Stomach (tissue), 9 donors: ENCODE results near the gene PODXL2. TPM values are rescaled to one million over a fixed set of nuclear protein-coding genes. Genes with fewer than 3 reads are reported as not detected.

Experiments
- DNase-seq, 2 donors: peaks; one replicate each; pipeline versions ENCODE4 v3.0.0 to v3.0.0-alpha.2; 2013 to 2019
- H3K27ac ChIP-seq, 5 donors: fragments of 200-600 bp in 4 of 5; sonication (generic) in 4 of 5; one replicate each; pipeline ENCODE4 v1.5.1; 2013 to 2019; ENCODE audit warnings: mild to moderate bottlenecking in 1 of 5, moderate library complexity in 1 of 5
- H3K27me3 ChIP-seq, 3 donors: fragments of 200-600 bp; sonication (generic); one replicate each; pipeline ENCODE4 v1.5.1; 2017 to 2019; ENCODE audit warnings: mixed run types in 1 of 3
- H3K36me3 ChIP-seq, 4 donors: fragments of 200-600 bp; sonication (generic); 1 replicate in 3 of 4; 2 replicates in 1 of 4; pipeline ENCODE4 v1.5.1; 2016 to 2019
- H3K4me1 ChIP-seq, 4 donors: fragments of 200-600 bp; sonication (generic); one replicate each; pipeline ENCODE4 v1.5.1; 2016 to 2019
- H3K4me3 ChIP-seq, 4 donors: fragments of 200-600 bp; sonication (generic) in 3 of 4; one replicate each; pipeline ENCODE4 v1.5.1; 2016 to 2019; ENCODE audit warnings: mild to moderate bottlenecking in 1 of 4
- H3K9me3 ChIP-seq, 4 donors: fragments of 200-600 bp; sonication (generic); one replicate each; pipeline ENCODE4 v1.5.1; 2016 to 2019
- EP300 ChIP-seq: sonication (generic); formaldehyde crosslinking; IDR thresholded peaks from one replicate; pipeline ENCODE4 v1.6.1; 2017; ENCODE audit warnings: antibody characterized with exemption
- POLR2A ChIP-seq, 4 donors: fragments of 450-650 bp; IDR thresholded peaks; one replicate each; pipeline ENCODE4 v1.6.1; 2016; ENCODE audit warnings: antibody characterized with exemption in 4 of 4, control low read depth in 2 of 4, mild to moderate bottlenecking in 1 of 4, moderate library complexity in 1 of 4
- POLR2AphosphoS5 ChIP-seq, 3 donors: sonication (generic); formaldehyde crosslinking; IDR thresholded peaks; one replicate each; pipeline ENCODE4 v1.6.1; 2016; ENCODE audit warnings: antibody characterized with exemption in 3 of 3
- WGBS, 5 donors: extraction: QIAGEN DNeasy Blood & Tissue Kit in 3 of 5; methylation state at CpG; one replicate each; pipeline versions ENCODE4 v1.1.5 to v1.1.7; 2013 to 2018; 5-methylcytosine and 5-hydroxymethylcytosine counted together
- intact Hi-C: fragments of 100-400 bp; cut with DNase I; formaldehyde crosslinking; loops from one replicate; pipeline ENCODE4 v1.15.1; 2023; ENCODE audit warnings: low total_unique reads
- polyA plus RNA-seq, 3 donors: library from polyadenylated mRNA; stranded (reverse); fragments of 200-250 nt; gene quantifications; one replicate each; pipeline ENCODE4 v1.2.3, GENCODE V29; 2013
- total RNA-seq, 5 donors: library from RNA; depleted of rRNA; stranded (reverse); fragments of >200 nt; gene quantifications; one replicate each; pipeline versions ENCODE4 v1.1.0 to v1.2.3, GENCODE V29; 2014 to 2016
- TF ChIP-seq, protein P1 (sequence below), 7 experiments: fragments of 450-650 bp in 4 of 7; fragments of 200-600 bp in 3 of 7; sonication (generic) in 3 of 7; IDR thresholded peaks; one replicate each; pipeline ENCODE4 v1.5.1; 2016 to 2019; ENCODE audit warnings: antibody characterized with exemption in 7 of 7, control low read depth in 2 of 7, mild to moderate bottlenecking in 1 of 7
- donor health status: healthy with polysubstance abuse.
- donor health status: Bipolar disorder and iron deficiency.
- donor health status: healthy.

The PODXL2 gene
- total and polyA plus RNA-seq, 8 donors = 5.3 to 50.9 (median 12.1) TPM

GRCh38 chr3:127655641-127656040 lies 26.7 kb downstream of the PODXL2 start:
- no peaks in the 10 kb centered on the region for H3K27me3 ChIP-seq
- peaks cover 0 to under 1% (median 0%) of the 10 kb centered on the region in 4 donors for H3K36me3 ChIP-seq
- H3K4me3 ChIP-seq = no peak overlapping the region
- TF ChIP-seq, protein P1, sequence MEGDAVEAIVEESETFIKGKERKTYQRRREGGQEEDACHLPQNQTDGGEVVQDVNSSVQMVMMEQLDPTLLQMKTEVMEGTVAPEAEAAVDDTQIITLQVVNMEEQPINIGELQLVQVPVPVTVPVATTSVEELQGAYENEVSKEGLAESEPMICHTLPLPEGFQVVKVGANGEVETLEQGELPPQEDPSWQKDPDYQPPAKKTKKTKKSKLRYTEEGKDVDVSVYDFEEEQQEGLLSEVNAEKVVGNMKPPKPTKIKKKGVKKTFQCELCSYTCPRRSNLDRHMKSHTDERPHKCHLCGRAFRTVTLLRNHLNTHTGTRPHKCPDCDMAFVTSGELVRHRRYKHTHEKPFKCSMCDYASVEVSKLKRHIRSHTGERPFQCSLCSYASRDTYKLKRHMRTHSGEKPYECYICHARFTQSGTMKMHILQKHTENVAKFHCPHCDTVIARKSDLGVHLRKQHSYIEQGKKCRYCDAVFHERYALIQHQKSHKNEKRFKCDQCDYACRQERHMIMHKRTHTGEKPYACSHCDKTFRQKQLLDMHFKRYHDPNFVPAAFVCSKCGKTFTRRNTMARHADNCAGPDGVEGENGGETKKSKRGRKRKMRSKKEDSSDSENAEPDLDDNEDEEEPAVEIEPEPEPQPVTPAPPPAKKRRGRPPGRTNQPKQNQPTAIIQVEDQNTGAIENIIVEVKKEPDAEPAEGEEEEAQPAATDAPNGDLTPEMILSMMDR (IDR thresholded peaks at IDR 0.05) = no peak
- TF ChIP-seq POLR2A (IDR thresholded peaks at IDR 0.05) (no peak), POLR2AphosphoS5 (IDR thresholded peaks at IDR 0.05) (no peak), EP300 (no peak)
- intact Hi-C loops = loop anchor here (10.0 kb wide), 1 partner anchor 309 kb away; no protein-coding TSS in a partner anchor
- peaks cover 0 to 6% (median 2%) of the 10 kb centered on the region in 4 donors for H3K4me1 ChIP-seq
- H3K9me3 ChIP-seq = no peaks in the 10 kb centered on the region
- WGBS, 5 donors = 66 to 90% (median 79%) methylated on average over 3 of the region's 3 CpGs
- no peak for DNase-seq
- peak overlapping the region in 2 of 5 donors; percentile 4 to 42 for H3K27ac ChIP-seq

- H3K4me3 ChIP-seq = no peak overlapping the region
- peaks cover 0 to 6% (median 2%) of the 10 kb centered on the region in 4 donors for H3K4me1 ChIP-seq
- intact Hi-C loops = loop anchor here (10.0 kb wide), 1 partner anchor 308 kb away; no protein-coding TSS in a partner anchor
- TF ChIP-seq, protein P1 (IDR thresholded peaks at IDR 0.05) = no peak
- no peak for TF ChIP-seq EP300
- no peak for TF ChIP-seq POLR2AphosphoS5 (IDR thresholded peaks at IDR 0.05)
- TF ChIP-seq POLR2A (IDR thresholded peaks at IDR 0.05) = no peak
- no peak for DNase-seq
- 92 to 97% (median 95%) methylated on average over 8 of the region's 8 CpGs for WGBS, 5 donors
- no peak overlapping the region for H3K27ac ChIP-seq
- H3K9me3 ChIP-seq = no peaks in the 10 kb centered on the region
- H3K36me3 ChIP-seq = peaks cover 0 to 5% (median 0%) of the 10 kb centered on the region in 4 donors
- no peaks in the 10 kb centered on the region for H3K27me3 ChIP-seq
Measured at GRCh38 chr3:127656906-127657305, 27.9 kb downstream of the PODXL2 start.

GRCh38 chr3:127658234-127658633 lies 29.2 kb downstream of the PODXL2 start:
- Histone ChIP-seq H3K27me3 (no peaks in the 10 kb centered on the region), H3K4me1 (no peaks in the 10 kb centered on the region), H3K4me3 (no peak overlapping the region), H3K9me3 (no peaks in the 10 kb centered on the region), H3K27ac (no peak overlapping the region), H3K36me3 (peaks cover 0 to 5% (median 0%) of the 10 kb centered on the region in 4 donors)
- 54 to 83% (median 76%) methylated on average over 1 of the region's 1 CpG for WGBS, 5 donors
- TF ChIP-seq POLR2A (IDR thresholded peaks at IDR 0.05) (no peak), POLR2AphosphoS5 (IDR thresholded peaks at IDR 0.05) (no peak), EP300 (no peak)
- TF ChIP-seq, protein P1 (IDR thresholded peaks at IDR 0.05) = no peak
- intact Hi-C loops = loop anchor here (10.0 kb wide), 1 partner anchor 307 kb away; no protein-coding TSS in a partner anchor
- no peak for DNase-seq

DNA sequence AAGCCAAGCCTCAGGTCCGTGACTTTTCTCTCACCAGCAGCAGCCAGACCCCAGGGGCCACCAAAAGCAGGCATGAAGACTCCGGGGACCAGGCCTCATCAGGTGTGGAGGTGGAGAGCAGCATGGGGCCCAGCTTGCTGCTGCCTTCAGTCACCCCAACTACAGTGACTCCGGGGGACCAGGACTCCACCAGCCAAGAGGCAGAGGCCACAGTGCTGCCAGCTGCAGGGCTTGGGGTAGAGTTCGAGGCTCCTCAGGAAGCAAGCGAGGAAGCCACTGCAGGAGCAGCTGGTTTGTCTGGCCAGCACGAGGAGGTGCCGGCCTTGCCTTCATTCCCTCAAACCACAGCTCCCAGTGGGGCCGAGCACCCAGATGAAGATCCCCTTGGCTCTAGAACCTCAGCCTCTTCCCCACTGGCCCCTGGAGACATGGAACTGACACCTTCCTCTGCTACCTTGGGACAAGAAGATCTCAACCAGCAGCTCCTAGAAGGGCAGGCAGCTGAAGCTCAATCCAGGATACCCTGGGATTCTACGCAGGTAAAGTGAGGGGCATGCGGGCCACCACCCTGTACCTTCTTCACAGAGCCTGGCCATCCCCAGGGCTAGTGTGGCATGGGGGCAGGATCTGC lies 31.8 kb downstream of the PODXL2 start:
- H3K27ac ChIP-seq = no peak overlapping the region
- no peaks in the 10 kb centered on the region for H3K9me3 ChIP-seq
- TF ChIP-seq POLR2A (IDR thresholded peaks at IDR 0.05) = no peak
- H3K4me1 ChIP-seq = no peaks in the 10 kb centered on the region
- peaks cover 0 to 5% (median 0%) of the 10 kb centered on the region in 4 donors for H3K36me3 ChIP-seq
- no peaks in the 10 kb centered on the region for H3K27me3 ChIP-seq
- DNase-seq = no peak
- WGBS, 5 donors = 92 to 98% (median 97%) methylated on average over 10 of the region's 10 CpGs
- H3K4me3 ChIP-seq = no peak overlapping the region
- intact Hi-C loops = no loop called here

DNA sequence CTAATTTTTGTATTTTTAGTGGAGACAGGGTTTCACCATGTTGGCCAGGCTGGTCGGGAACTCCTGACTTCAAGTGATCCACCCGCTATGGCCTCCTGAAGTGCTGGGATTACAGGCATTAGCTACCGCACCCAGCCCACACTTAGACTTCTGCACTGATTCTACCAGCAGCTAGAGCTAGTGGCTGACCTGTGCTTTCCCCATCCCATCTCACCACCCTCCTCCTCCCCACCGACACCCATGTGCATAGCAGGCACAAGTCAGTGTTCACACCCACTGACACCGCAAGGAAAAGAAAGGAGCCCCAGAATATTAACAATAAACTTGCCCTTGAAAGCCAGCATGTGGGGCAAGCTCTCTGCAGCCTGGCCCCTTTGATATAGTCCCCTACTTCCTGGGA lies 32.6 kb downstream of the PODXL2 start:
- intact Hi-C loops = no loop called here
- Histone ChIP-seq H3K4me3 (no peak overlapping the region), H3K9me3 (no peaks in the 10 kb centered on the region), H3K27me3 (no peaks in the 10 kb centered on the region), H3K4me1 (no peaks in the 10 kb centered on the region), H3K27ac (no peak overlapping the region), H3K36me3 (peaks cover 0 to 5% (median 0%) of the 10 kb centered on the region in 4 donors)
- no peak for TF ChIP-seq EP300
- TF ChIP-seq, protein P1 (IDR thresholded peaks at IDR 0.05) = no peak
- TF ChIP-seq POLR2A (IDR thresholded peaks at IDR 0.05) = no peak
- TF ChIP-seq POLR2AphosphoS5 (IDR thresholded peaks at IDR 0.05) = no peak
- DNase-seq = no peak
- WGBS, 5 donors = 88 to 97% (median 94%) methylated on average over 3 to 5 of the region's 5 CpGs
